CD4-positive, alpha-beta T cell treated with Interleukin-21 for 1 hour (primary cell): Measurements from ENCODE around the gene SETD3.
"Not testable (repeated sequence)": the region's sequence is repeated elsewhere in the genome, so short reads cannot be mapped to it uniquely, and the experiment has no call there.

Experiments used
- DNase-seq: peaks from one replicate; pipeline ENCODE4 v3.0.0-alpha.2; 2020

SETD3 gene

GRCh38 chr14:99354166-99354875 is 126.3 kb downstream of the SETD3 start:
- DNase-seq: no peak

- DNase-seq: no peak
These were observed 127.9 kb downstream of the SETD3 start for GRCh38 chr14:99352688-99353280.

- DNase-seq: no peak
These were observed 129.3 kb downstream of the SETD3 start for GRCh38 chr14:99351166-99352007.

GRCh38 chr14:99350751-99351150 is 129.9 kb downstream of the SETD3 start:
- no peak for DNase-seq

GRCh38 chr14:99349721-99350495 is 130.8 kb downstream of the SETD3 start:
- no peak for DNase-seq

GRCh38 chr14:99348816-99349614 is 131.6 kb downstream of the SETD3 start:
- no peak for DNase-seq

GRCh38 chr14:99348231-99348630 is 132.4 kb downstream of the SETD3 start:
- DNase-seq: not testable (repeated sequence)
